Colonic mucosa (tissue), 4 donors: ENCODE measurements around the gene CARD8. TPM values are rescaled to one million over a fixed set of nuclear protein-coding genes. Genes with fewer than 3 reads are reported as not detected.
"Not testable (repeated sequence)": the region's sequence is repeated elsewhere in the genome, so short reads cannot be mapped to it uniquely, and the experiment has no call there.

Source experiments
- DNase-seq: peaks from one replicate; pipeline ENCODE4 v3.0.0-alpha.2; 2020
- H3K27ac ChIP-seq: fragments of 200-600 bp; one replicate; pipeline ENCODE4 v1.8.0; 2021
- H3K27me3 ChIP-seq: fragments of 200-600 bp; one replicate; pipeline ENCODE4 v1.8.0; 2021
- H3K36me3 ChIP-seq: fragments of 200-600 bp; one replicate; pipeline ENCODE4 v1.8.0; 2021
- H3K4me1 ChIP-seq: fragments of 200-600 bp; one replicate; pipeline ENCODE4 v1.8.0; 2021; ENCODE audit warnings: mild to moderate bottlenecking
- H3K4me3 ChIP-seq: fragments of 200-600 bp; one replicate; pipeline ENCODE4 v1.8.0; 2021
- H3K9ac ChIP-seq, 2 donors: one replicate each; pipeline ENCODE4 v1.7.0; 2013; ENCODE audit warnings: control low read depth in 2 of 2, low read depth in 2 of 2, low read length in 2 of 2
- H3K9me3 ChIP-seq: fragments of 200-600 bp; one replicate; pipeline ENCODE4 v1.8.0; 2021
- intact Hi-C: fragments of 100-400 bp; cut with DNase I; formaldehyde crosslinking; loops from one replicate; pipeline ENCODE4 v1.14.1; 2022
- total RNA-seq, 2 donors: library from RNA; stranded (reverse); fragmentation: NEBNext Ultra II Directional in 1 of 2; extraction: Animal tissue kit (Norgen Biotek cat#: 25700) in 1 of 2; gene quantifications; one replicate each; pipeline ENCODE4 v1.2.1, GENCODE V29; 2021
- TF ChIP-seq, protein P1 (sequence below): fragments of 200-600 bp; IDR thresholded peaks from one replicate; pipeline ENCODE4 v1.8.0; 2022; ENCODE audit warnings: antibody characterized with exemption, mild to moderate bottlenecking
- donor health status: healthy.
- donor health status: DM: no; HTN: no; CAD: no.
- donor health status: DM: no; HTN: no; CAD: no.

Gene CARD8
- total RNA-seq, 2 donors from 2014 or later = 17.9 to 20.3 TPM

- H3K4me3 ChIP-seq = no peak overlapping the region
- H3K4me1 ChIP-seq = no peaks in the 10 kb centered on the region
- H3K36me3 ChIP-seq = no peaks in the 10 kb centered on the region
- H3K9ac ChIP-seq = no peak overlapping the region
- H3K27ac ChIP-seq = no peak overlapping the region
- H3K9me3 ChIP-seq = no peaks in the 10 kb centered on the region
- intact Hi-C loops = no loop called here
- no peaks in the 10 kb centered on the region for H3K27me3 ChIP-seq
- TF ChIP-seq, protein P1, sequence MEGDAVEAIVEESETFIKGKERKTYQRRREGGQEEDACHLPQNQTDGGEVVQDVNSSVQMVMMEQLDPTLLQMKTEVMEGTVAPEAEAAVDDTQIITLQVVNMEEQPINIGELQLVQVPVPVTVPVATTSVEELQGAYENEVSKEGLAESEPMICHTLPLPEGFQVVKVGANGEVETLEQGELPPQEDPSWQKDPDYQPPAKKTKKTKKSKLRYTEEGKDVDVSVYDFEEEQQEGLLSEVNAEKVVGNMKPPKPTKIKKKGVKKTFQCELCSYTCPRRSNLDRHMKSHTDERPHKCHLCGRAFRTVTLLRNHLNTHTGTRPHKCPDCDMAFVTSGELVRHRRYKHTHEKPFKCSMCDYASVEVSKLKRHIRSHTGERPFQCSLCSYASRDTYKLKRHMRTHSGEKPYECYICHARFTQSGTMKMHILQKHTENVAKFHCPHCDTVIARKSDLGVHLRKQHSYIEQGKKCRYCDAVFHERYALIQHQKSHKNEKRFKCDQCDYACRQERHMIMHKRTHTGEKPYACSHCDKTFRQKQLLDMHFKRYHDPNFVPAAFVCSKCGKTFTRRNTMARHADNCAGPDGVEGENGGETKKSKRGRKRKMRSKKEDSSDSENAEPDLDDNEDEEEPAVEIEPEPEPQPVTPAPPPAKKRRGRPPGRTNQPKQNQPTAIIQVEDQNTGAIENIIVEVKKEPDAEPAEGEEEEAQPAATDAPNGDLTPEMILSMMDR = no peak
- DNase-seq = no peak
Measured at GRCh38 chr19:48239120-48239519, 16.6 kb downstream of the CARD8 start.

- no peaks in the 10 kb centered on the region for H3K36me3 ChIP-seq
Measured at GRCh38 chr19:48237057-48237456, 18.7 kb downstream of the CARD8 start.

DNA sequence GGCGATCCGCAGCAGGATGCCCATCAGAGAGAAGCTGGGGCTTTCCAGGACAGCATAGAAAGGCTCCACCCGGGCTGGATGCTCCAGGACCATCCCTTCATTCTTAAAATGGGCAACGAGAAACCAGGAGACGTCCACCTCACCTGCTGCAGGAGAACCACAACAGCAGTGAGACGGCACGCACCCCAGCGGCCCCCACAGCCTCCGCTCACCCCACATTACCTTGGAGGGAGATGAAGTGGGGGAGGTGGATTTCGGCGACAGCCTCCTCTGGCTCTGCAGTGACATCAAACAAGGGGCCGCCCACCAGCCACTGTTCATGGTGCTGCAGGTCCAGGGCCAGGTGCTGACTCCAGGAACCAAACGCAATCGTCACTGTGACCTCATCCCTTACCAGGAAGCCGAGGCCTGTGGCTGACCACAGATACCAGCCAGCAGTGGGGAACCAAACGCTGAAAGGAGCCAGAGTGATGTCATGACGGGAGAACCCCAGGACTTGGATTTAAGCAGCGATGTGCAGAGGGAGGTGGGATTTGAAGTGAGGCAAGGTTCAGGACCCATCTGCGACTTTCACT is 25.1 kb downstream of the CARD8 start:
- H3K4me1 ChIP-seq = no peaks in the 10 kb centered on the region
- no peak overlapping the region for H3K27ac ChIP-seq
- H3K4me3 ChIP-seq = no peak overlapping the region
- no peaks in the 10 kb centered on the region for H3K27me3 ChIP-seq
- no peaks in the 10 kb centered on the region for H3K9me3 ChIP-seq
- intact Hi-C loops = no loop called here
- TF ChIP-seq, protein P1 = no peak
- DNase-seq = no peak
- no peaks in the 10 kb centered on the region for H3K36me3 ChIP-seq
- no peak overlapping the region for H3K9ac ChIP-seq

More at GRCh38 chr19:48237057-48237456, 18.7 kb downstream of the CARD8 start:
- no peaks in the 10 kb centered on the region for H3K4me1 ChIP-seq
- intact Hi-C loops = no loop called here
- H3K27me3 ChIP-seq = no peaks in the 10 kb centered on the region
- no peak overlapping the region for H3K4me3 ChIP-seq
- no peak overlapping the region for H3K9ac ChIP-seq
- DNase-seq = no peak
- H3K9me3 ChIP-seq = no peaks in the 10 kb centered on the region
- H3K27ac ChIP-seq = no peak overlapping the region
- TF ChIP-seq, protein P1 = no peak

- no peak for DNase-seq
- TF ChIP-seq, protein P1 = no peak
- H3K36me3 ChIP-seq = no peaks in the 10 kb centered on the region
Measured at GRCh38 chr19:48221628-48222027, 34.1 kb downstream of the CARD8 start.

GRCh38 chr19:48220784-48221183 is 34.9 kb downstream of the CARD8 start:
- DNase-seq, H3K27ac ChIP-seq, H3K36me3 ChIP-seq, H3K4me1 ChIP-seq, H3K9me3 ChIP-seq, H3K27me3 ChIP-seq, intact Hi-C loops, H3K4me3 ChIP-seq, H3K9ac ChIP-seq: not testable (repeated sequence)

More at GRCh38 chr19:48221628-48222027, 34.1 kb downstream of the CARD8 start:
- no peak overlapping the region for H3K9ac ChIP-seq
- H3K9me3 ChIP-seq = no peaks in the 10 kb centered on the region
- H3K4me3 ChIP-seq = no peak overlapping the region
- H3K4me1 ChIP-seq = no peaks in the 10 kb centered on the region
- intact Hi-C loops = no loop called here
- H3K27me3 ChIP-seq = no peaks in the 10 kb centered on the region
- no peak overlapping the region for H3K27ac ChIP-seq

DNA sequence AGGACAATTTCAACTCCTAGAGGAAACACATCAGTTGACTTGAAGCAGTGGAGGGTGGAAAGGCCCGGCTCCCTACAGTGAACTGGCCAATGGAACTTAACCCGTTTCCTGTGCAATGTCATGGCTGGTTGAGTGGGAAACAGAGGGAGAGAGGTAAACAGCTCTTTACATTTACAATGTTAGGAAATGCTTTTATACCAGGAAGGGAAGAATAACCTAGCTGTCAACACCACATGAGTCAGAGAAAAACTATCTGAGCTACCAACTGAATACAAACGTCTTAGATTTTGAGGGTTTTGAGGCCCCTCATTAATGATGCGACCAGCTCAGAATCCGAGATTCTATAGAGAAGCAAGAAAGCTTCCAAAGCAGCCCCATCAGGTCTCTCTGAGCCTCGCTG is 36.7 kb downstream of the CARD8 start:
- intact Hi-C loops = no loop called here
- DNase-seq = no peak
- no peak overlapping the region for H3K4me3 ChIP-seq
- TF ChIP-seq, protein P1 = no peak
- no peaks in the 10 kb centered on the region for H3K4me1 ChIP-seq
- no peaks in the 10 kb centered on the region for H3K27me3 ChIP-seq
- no peak overlapping the region for H3K9ac ChIP-seq
- no peaks in the 10 kb centered on the region for H3K9me3 ChIP-seq
- no peak overlapping the region for H3K27ac ChIP-seq
- H3K36me3 ChIP-seq = no peaks in the 10 kb centered on the region
